ENCODE measurements around the gene BCAP31.
"Not testable (repeated sequence)": the region's sequence is repeated elsewhere in the genome, so short reads cannot be mapped to it uniquely, and the experiment has no call there.

BCAP31 gene

GRCh38 chrX:153694687-153695270 lies 29.4 kb downstream of the BCAP31 start:
- no peak for DNase-seq (ENCODE audit: low read depth in 2 of 2)

GRCh38 chrX:153694256-153694655 lies 29.9 kb downstream of the BCAP31 start:
- DNase-seq (ENCODE audit: low read depth in 2 of 2): not testable (repeated sequence)

- no peak for DNase-seq (ENCODE audit: low read depth in 2 of 2)
Measured at GRCh38 chrX:153693216-153694086, 30.7 kb downstream of the BCAP31 start.

- DNase-seq (ENCODE audit: low read depth in 2 of 2): no peak
Measured at GRCh38 chrX:153692611-153693156, 31.5 kb downstream of the BCAP31 start.

- no peak for DNase-seq (ENCODE audit: low read depth in 2 of 2)
Measured at GRCh38 chrX:153692003-153692402, 32.2 kb downstream of the BCAP31 start.

- not testable (repeated sequence) for DNase-seq (ENCODE audit: low read depth in 2 of 2)
Measured at GRCh38 chrX:153691032-153691827, 33.0 kb downstream of the BCAP31 start.

- DNase-seq (ENCODE audit: low read depth in 2 of 2): no peak
Measured at GRCh38 chrX:153690466-153690865, 33.7 kb downstream of the BCAP31 start.

- no peak for DNase-seq (ENCODE audit: low read depth in 2 of 2)
Measured at GRCh38 chrX:153689654-153690465, 34.3 kb downstream of the BCAP31 start.

- no peak for DNase-seq (ENCODE audit: low read depth in 2 of 2)
Measured at GRCh38 chrX:153688911-153689590, 35.1 kb downstream of the BCAP31 start.

- DNase-seq (ENCODE audit: low read depth in 2 of 2): no peak
Measured at GRCh38 chrX:153688506-153688905, 35.7 kb downstream of the BCAP31 start.

- DNase-seq (ENCODE audit: low read depth in 2 of 2): no peak
Measured at GRCh38 chrX:153688071-153688470, 36.1 kb downstream of the BCAP31 start.

GRCh38 chrX:153687121-153688039 lies 36.8 kb downstream of the BCAP31 start, which contains the start of gene SLC6A8:
TSS of gene SLC6A8 (plus strand) at chrX:153687926. CDS start at chrX:153688575, 649 bp downstream.
- DNase-seq (ENCODE audit: low read depth in 2 of 2): peak; percentile 24 to 28

- DNase-seq (ENCODE audit: low read depth in 2 of 2): no peak
Measured at GRCh38 chrX:153686711-153687110, 37.5 kb downstream of the BCAP31 start.

GRCh38 chrX:153685751-153686696 lies 38.2 kb downstream of the BCAP31 start:
- DNase-seq (ENCODE audit: low read depth in 2 of 2): no peak

- DNase-seq (ENCODE audit: low read depth in 2 of 2): no peak
Measured at GRCh38 chrX:153685156-153685536, 39.0 kb downstream of the BCAP31 start.

- DNase-seq (ENCODE audit: low read depth in 2 of 2): no peak
Measured at GRCh38 chrX:153684467-153685155, 39.6 kb downstream of the BCAP31 start.

GRCh38 chrX:153683486-153683885 lies 40.7 kb downstream of the BCAP31 start:
- not testable (repeated sequence) for DNase-seq (ENCODE audit: low read depth in 2 of 2)

GRCh38 chrX:153681175-153681574 lies 43.0 kb downstream of the BCAP31 start:
- DNase-seq (ENCODE audit: low read depth in 2 of 2): no peak
